HG02943 (cell line): Measurements from ENCODE around the gene RPS6KA5.

Experiments
- ATAC-seq: cut with Tn5 transposase; IDR thresholded peaks from one replicate; pipeline ENCODE4 v1.9.1; 2021; ENCODE audit warnings: mild to moderate bottlenecking, low read depth, moderate library complexity; ENCODE audit not compliant: unreplicated experiment

RPS6KA5 gene

GRCh38 chr14:91032248-91032647, 28.2 kb downstream of the RPS6KA5 start:
- no peak for ATAC-seq

DNA sequence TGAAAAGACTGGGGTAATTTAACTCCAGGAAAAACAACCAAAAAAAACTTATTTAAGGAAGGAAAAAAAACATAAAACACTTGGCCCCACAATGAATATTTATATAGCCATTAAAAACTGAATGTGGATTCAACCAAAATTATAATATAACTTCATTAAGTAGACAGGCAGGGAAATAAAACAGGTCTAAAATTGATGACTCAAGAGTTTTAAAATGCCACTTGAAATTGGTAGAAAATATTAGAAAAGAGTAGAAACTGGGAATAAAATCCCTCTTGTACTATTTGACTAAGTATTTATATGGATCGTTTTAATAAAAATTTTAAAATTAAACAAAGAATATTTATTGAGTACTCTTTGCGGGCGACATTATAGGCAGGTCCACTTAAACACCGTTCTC, 28.8 kb downstream of the RPS6KA5 start:
- ATAC-seq = no peak

GRCh38 chr14:91029456-91030217, 30.8 kb downstream of the RPS6KA5 start:
- ATAC-seq = no peak

DNA sequence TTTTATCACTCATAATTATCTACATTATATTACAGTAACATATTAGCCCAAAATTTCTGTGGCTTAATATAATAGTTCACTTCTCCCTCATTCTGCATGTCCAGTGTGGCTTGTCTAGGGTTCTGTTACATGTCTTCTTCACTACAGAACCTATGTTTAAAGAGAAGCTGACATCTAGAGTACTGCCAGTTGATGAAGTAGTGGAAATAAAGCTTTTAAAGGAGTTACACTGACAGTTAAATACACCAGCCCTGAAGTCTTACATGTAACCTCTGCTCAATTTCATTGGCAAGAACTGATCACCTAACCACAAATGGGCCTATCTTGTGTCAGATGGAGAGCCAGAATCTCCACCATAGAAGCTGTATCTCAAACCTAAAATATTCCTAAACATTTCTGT, 32.9 kb downstream of the RPS6KA5 start:
- ATAC-seq = no peak

DNA sequence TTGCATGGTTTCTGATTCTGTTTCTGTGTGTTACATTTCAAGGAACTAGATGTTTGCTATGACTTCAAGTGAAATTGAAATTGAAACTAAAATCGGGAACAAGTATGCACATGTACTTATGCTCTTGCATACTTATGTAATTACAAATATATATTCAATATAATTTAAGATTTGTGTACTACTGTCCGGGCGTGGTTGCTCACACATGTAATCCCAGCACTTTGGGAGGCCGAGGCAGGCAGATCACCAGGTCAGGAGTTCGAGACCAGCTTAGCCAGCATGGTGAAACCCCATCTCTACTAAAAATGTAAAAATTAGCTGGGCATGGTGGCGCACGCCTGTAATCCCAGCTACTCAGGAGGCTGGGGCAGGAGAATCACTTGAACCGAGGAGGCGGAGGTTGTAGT, 37.8 kb downstream of the RPS6KA5 start:
- peak; percentile 73 for ATAC-seq

DNA sequence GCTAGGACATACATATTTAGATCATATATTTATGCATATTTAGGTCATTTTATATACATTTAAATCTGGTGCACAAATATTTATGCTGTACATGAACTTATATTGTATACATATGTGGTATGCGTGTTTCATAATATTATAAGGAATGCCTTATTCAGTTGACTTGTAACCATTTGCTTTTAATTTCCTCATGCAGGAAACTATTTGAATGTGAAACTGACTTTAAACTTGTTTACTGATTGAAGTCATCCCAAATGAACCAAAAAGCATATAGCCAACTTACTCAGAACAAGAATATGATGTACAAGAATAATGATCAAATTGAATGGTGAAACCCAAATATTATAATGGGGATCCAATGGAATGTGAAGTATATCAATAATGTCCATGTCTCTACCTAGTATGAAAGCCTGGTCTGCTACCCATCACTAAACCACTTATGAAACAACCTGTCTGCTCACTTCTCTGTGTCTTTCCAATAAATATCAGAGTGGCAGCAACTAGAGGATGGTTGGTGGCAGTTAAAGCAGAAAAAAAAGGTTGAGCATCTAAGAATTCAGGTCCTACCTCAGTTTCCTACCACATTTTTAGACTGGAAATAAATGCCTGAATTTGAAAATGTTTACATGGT, 38.3 kb downstream of the RPS6KA5 start:
- peak; percentile 40 for ATAC-seq

DNA sequence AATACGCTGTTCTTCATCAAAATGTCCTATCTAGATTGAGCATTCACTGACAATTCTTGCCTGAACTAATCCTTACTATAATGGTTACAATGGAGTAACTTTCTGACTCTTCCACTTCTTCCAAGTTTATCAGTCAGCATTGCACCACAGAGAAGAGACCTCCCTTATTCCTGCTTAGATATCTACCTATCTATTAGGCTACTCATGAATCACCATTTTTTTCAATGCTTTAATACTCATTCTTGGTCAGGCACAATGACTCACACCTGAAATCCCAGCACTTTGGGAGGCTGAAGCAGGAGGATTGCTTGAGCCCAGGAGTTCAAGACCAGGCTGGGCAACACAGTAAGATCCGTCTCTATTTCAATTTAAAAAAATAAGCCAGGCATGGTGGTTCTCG, 39.3 kb downstream of the RPS6KA5 start:
- ATAC-seq = no peak

DNA sequence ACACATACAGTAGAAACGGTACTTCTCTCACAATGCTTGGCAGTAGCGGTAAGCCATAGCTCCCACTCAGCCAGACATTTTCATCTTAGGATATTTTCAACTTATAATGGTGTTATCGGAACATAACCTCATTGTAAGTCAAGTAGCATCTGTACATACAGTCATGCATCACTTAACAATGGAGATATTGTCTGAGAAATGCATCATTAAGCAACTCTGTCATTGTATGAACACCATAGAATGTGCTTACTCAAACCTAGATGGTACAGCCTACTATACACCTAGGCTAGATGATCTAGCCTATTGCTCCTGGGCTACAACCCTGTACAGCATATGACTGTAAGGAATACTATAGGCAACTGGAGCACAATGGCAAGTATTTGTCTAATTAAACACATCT, 40.8 kb downstream of the RPS6KA5 start:
- ATAC-seq = no peak

DNA sequence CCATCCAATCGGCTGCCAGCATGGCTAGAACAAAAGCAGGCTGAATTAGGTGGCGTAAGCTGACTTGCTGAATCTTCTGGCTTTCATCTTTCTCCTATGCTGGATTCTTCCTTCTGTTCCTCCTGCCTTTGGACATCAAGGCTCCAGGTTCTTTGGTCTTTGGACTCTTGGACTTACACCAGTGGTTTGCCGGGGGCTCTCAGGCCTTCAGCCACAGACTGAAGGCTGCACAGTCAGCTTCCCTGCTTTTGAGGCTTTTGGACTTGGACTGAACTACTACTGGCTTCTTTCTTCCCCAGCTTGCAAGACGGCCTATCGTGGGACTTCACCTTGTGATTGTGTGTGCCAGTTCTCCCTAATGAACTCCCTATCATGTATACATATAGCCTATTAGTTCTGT, 42.0 kb downstream of the RPS6KA5 start:
- no peak for ATAC-seq

DNA sequence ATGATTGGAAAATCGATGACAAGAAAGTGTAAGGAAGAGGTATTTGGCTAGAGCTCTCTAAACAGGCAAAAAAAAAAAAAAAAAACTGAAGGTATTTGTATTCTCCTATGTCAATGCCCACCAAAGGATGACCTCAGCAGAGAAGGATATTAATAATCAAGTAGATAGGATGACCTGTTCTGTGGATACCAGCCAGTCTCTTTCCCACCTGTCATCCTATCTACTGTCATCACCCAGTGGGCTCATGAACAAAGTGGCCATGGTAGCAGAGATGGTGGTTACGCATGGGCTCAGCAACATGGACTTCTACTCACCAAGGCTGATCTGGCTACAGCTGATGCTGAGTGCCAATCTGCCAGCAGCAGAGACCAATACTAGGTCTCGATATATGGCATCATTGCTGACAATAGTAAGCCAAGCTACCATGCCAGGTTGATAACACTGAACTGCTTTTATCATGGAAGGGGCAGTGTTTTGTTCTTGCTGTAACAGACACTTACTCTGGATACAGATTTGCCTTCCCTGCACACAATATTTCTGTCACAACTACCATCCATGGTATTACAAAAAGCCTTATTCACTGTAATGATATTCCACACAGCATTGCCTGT, 43.5 kb downstream of the RPS6KA5 start:
- no peak for ATAC-seq

DNA sequence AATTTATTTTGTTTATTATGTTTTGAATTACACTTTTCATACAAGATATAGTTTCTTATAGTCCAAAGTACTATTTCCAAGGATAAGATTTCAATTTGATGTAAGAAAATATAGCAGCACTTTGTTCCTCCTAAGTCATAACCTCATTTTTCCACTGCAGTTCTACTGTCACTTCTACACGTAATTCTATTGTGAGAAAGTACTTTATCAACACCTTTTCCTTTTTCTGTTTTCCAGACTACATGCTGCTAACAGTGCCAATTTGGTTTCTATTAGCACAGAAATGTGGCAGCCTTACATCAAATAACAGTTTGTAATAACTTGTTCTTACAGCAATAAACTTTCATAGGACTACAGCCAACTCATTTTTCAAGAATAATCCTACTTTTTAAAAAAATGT, 45.0 kb downstream of the RPS6KA5 start:
- ATAC-seq = no peak

- ATAC-seq = no peak
Observed at GRCh38 chr14:91012045-91012444, 48.4 kb downstream of the RPS6KA5 start.

DNA sequence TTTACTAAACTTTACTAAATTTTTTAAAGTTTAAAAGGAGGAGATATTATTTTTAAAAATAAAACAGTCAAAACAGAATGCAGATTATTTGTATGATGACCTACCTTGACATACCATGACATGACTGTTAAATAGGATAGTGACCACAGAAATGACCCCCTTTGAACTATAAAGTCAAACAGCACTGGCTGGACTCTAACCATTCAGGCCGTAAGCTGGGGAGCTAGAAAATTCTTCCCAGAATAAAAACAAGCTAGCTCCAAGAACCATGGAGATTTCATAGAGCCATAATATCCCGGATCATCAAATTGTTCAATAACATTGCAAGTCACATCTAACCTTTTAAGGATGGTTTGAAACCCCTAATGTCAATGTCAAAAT, 50.3 kb downstream of the RPS6KA5 start:
- ATAC-seq = no peak

GRCh38 chr14:91009501-91010152, 50.8 kb downstream of the RPS6KA5 start:
- peak; percentile 91 for ATAC-seq

GRCh38 chr14:91008759-91009409, 51.6 kb downstream of the RPS6KA5 start:
- ATAC-seq = no peak

- no peak for ATAC-seq
Observed at GRCh38 chr14:91005716-91006115, 54.7 kb downstream of the RPS6KA5 start.

DNA sequence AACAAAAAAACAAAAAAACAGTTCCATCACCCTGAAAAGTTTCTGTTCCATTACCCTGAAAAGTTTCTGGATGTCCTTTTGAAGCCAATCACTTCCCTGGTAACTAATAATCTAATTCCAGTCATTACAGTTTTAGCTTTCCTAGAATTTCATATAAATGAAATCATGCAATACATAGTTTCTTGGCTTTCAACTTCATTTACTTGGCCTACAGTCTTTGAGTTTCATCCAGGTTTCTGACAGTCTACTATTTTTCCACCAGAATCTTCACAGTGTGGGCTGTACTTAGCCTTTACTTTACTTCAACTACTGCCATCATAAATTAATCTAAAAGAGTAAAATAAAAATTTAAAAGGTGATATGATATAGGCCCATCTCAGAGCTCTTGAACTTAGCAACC, 55.5 kb downstream of the RPS6KA5 start:
- no peak for ATAC-seq

- no peak for ATAC-seq
Observed at GRCh38 chr14:90999299-90999698, 61.1 kb downstream of the RPS6KA5 start.

DNA sequence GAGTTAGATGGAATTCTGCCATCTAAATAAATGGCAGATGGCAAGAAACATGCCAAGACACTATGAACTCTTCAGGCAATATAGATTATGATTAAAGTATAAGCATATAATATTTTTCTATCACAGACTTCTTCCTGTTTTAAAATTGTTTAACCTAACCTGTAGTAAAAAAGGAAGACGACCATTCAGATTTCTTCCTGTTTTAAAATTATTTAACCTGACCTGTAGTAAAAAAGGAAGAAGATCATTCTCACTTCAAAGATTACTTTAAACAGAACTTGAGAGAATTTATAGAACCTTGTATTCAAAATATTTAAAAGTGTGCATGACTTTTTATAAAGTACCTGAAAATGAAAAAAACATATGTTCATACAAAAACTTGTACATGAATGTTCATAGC, 63.5 kb downstream of the RPS6KA5 start:
- ATAC-seq = no peak

DNA sequence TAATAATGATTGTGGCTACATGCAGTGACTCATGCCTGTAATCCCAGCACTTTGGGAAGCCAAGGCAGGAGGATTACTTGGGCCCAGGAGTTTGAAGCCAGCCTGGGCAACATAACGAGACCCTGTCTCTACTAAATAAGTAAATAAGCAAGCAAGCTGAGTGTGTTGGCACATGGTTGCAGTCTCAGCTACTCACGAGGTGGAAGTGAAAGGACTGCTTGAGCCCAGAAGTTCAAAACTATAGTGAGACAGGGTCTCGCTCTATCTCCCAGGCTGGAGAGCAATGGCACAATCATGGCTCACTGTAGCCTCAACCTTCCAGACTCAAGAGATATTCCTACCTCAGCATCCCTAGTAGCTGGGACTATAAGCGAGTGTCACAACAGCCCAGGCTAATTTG, 64.7 kb downstream of the RPS6KA5 start:
- no peak for ATAC-seq

DNA sequence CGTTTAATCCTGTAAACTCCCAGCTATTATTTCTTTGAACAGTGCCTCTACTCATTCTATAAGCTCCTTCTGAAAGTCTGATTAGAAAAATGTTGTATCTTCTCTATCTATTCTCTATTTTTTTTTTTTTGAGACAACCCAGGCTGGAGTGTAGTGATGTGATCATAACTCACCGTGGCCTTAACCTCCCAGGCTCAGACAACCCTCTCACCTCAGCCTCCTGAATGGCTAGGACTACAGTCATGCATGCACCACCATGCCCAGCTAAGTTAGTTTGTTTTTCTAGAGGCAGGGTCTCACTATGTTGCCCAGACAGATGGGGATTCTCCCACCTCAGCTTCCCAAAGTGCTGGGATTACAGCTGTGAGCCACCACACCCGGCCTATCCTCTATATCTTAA, 66.6 kb downstream of the RPS6KA5 start:
- no peak for ATAC-seq
